Ovary (tissue), 3 donors: Measurements from ENCODE around the gene MKX.

Experiments used
- CTCF ChIP-seq, 3 donors: fragments of 450-650 bp in 2 of 3; fragments of 200-600 bp in 1 of 3; IDR thresholded peaks; one replicate each; pipeline versions ENCODE4 v1.5.1 to v1.8.0; 2016 to 2022; ENCODE audit warnings: antibody characterized with exemption in 3 of 3, mild to moderate bottlenecking in 1 of 3
- EP300 ChIP-seq: sonication (generic); formaldehyde crosslinking; IDR thresholded peaks from one replicate; pipeline ENCODE4 v1.6.1; 2017; ENCODE audit warnings: antibody characterized with exemption
- POLR2A ChIP-seq: fragments of 450-650 bp; IDR thresholded peaks from one replicate; pipeline ENCODE4 v1.6.1; 2017; ENCODE audit warnings: antibody characterized with exemption, mild to moderate bottlenecking, moderate library complexity
- donor health status: DM: no; HTN: no; CAD: no.

GRCh38 chr10:27745732-27746396 lies at the start of gene MKX:
- TF ChIP-seq CTCF (IDR thresholded peaks at IDR 0.05) = no peak
- peak; percentile 9 for TF ChIP-seq POLR2A
- TF ChIP-seq EP300 = no peak
